ENCODE data around the gene CYTH3.
"Not testable (repeated sequence)": the region's sequence is repeated elsewhere in the genome, so short reads cannot be mapped to it uniquely, and the experiment has no call there.

CYTH3 gene, protein sequence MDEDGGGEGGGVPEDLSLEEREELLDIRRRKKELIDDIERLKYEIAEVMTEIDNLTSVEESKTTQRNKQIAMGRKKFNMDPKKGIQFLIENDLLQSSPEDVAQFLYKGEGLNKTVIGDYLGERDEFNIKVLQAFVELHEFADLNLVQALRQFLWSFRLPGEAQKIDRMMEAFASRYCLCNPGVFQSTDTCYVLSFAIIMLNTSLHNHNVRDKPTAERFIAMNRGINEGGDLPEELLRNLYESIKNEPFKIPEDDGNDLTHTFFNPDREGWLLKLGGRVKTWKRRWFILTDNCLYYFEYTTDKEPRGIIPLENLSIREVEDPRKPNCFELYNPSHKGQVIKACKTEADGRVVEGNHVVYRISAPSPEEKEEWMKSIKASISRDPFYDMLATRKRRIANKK

DNA sequence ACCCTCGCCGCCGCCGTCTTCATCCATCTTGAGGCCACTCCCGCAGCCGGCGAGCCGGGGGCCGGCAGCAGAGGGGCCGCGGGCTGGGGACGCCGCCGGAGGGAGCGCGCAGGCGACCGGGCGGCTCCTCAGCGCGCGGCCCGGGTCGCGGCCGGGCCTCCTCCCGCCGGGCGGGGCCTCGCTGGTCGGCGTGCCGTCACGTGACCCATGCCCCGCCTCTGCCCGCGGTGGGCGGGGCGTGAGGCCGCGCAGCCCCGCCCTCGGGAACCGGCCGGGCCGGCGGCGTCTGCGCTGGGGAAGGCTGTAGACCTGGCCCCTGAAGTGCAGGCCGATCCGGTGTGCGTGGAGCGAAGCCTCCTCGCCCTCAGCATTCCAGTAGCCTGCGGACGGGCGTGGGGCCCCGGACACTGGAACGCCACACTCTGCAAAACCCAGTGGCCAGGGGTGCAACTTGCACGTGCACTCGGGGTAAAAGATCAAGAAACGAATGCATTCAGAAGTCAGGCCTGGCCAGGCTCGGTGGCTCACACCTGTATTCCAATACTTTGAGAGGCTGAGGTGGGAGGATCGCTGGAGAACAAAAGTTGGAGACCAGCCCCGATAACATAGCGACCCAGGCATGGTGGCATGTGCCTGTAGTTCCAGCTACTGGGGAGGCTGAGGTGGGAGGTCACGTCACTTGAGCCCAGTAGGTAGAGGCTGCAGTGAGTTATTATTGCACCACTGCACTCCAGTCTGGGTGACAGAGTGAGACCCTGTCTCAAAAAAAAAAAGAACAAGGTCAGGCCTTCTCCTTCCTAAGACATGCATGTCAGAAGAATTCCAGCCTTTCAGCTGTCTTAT is at the start of gene CYTH3:
TSS of gene CYTH3 (minus strand) at position 144 of the 843 bp plus-strand sequence. CDS start at position 27, 117 bp downstream.
- peak; percentile 58 for DNase-seq (ENCODE audit: low read depth)

DNA sequence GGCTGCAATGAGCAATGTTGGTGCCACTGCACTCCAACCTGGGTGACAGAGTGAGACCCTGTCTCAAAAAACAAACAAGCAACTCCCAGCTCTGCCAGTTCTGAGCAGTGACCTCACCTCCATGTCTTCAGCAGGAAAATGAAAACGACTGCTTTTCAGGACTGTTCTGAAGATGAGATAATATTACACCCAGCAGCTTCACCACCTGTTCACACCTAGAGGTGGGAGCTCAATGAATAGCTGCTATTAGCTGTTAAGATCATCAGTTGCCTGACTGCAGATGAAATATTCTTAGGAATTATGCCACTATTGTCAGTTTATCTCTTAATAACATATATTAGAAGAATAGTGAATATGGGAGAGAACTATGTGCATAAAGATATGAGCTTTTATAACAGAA is 48.4 kb upstream of the CYTH3 start:
- no peak for DNase-seq (ENCODE audit: low read depth)

DNA sequence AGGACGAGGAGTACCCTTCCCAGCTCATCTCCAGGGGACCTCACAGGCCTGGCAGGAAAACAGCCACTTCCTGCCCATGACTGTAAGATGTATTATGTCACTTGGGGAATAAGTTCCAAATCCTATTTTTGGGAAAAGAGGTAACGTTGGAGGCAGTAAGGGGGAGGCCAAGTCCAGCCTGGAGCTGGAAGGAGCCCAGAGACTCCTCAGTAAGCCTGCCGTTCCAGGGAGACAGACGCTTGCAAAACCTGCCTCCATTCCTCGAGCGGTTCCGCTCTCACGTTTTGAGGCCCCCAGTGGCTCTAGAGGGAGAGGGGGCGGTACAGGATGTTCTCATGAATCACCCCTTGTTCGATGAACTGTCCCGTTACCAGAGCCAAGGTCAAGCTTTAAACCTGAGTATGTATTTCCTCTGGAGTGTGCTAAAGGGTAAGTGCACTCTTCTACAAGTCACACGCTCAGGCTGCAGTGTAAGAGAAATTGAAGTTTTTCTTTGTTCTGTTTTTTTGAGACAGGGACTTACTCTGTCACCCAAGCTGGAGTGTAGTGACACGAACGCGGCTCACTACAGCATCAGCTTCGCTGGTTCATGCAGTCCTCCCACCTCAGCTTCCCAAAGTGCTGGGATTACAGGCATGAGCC is 45.5 kb upstream of the CYTH3 start:
- no peak for DNase-seq (ENCODE audit: low read depth)

DNA sequence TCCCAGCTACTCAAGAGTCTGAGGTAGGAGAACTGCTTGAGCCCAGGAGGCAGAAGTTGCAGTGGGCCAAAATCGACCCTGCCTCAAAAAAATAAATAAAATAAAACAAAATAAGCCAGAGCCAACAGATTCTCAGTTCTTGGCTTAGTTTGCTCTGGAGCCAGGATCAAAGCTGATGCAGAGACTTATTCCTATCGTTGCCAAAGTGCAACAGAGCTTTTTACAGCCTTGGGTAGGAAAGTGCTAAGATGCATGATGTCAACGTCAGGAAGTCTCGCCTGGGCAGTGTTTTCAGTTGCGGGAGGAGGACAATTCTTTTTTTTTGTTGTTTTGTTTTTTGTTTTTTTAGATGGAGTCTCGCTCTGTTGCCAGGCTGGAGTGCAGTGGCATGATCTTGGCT is 43.8 kb upstream of the CYTH3 start:
- no peak for DNase-seq (ENCODE audit: low read depth)

- DNase-seq (ENCODE audit: low read depth), result no peak
Observed at GRCh38 chr7:6315746-6316145, 43.3 kb upstream of the CYTH3 start.

GRCh38 chr7:6310271-6310993 is 38.0 kb upstream of the CYTH3 start:
- no peak for DNase-seq (ENCODE audit: low read depth)

DNA sequence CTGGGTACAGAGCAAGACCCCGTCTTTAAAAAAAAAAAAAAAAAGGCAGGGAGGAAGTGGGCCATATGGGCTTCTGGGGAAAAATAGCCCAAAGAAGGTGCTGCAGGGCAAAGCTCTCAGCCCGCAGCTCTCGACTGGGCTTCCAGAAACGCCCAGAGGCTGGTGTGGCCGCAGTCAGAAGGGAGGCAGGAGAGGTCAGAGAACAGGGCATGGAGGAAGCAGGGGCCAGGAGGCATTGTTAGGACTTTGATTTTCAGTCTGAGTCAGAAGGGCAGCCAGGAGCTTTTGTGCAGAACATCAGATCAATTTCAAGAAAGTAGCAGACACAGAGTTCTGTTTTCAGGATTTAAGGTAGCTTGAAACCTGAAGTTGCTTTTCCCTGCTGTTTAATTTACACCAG is 35.3 kb upstream of the CYTH3 start:
- no peak for DNase-seq (ENCODE audit: low read depth)

DNA sequence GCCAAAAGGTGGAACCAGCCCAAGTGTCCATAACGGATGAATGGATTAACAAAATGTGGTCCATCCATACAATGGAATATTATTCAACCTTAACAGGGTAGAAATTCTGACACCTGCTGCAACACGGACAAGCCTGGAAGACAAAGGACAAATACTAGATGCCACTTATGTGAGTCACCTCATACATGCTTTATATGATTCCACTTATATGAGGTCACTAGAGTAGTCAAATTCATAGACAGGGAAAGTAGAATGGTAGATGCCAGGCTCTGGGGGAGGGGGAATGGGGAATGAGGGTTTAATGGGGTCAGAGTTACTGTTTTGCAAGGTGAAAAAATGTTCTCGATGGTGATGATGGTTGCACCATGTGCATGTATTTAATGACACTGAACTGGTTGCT is 34.0 kb upstream of the CYTH3 start:
- no peak for DNase-seq (ENCODE audit: low read depth)

DNA sequence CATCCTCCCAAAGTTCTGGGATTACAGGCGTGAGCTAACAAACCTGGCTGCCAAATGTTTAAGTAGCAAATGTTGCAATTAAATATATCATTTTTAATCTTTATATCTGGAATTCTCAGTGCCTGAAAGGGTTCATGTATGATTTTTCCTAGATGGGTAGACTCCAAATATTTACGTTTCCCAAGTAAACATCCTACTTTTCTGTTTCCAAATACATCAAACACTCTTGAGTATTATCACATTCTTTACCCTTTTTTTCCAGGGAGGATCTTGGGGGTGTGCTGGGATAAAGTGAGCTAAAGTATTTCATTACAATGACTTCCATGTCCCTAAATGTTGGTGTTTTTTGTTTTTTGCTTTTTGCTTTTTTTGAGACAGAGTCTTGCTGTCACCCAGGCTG is 32.9 kb upstream of the CYTH3 start:
- DNase-seq (ENCODE audit: low read depth), result no peak

- not testable (repeated sequence) for DNase-seq (ENCODE audit: low read depth)
Observed at GRCh38 chr7:6301446-6301845, 29.0 kb upstream of the CYTH3 start.

DNA sequence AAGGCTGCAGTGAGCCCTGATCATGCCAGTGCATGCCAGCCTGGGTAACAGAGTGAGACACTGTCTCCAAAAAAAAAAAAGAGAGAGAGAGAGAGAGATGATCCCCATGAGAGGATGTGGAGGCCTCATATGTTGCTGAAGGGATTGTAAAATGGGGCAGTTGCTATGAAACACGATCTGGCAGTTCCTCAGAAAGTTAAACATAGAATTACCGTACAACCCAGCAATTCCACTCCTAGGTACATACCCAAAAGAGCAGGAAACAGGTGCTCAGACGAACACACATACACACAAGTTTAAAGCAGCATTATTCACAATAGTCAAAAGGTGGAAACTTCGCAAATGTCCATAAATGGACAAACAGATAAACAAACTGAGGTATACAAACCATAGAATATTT is 27.4 kb upstream of the CYTH3 start:
- no peak for DNase-seq (ENCODE audit: low read depth)

- no peak for DNase-seq (ENCODE audit: low read depth)
Observed at GRCh38 chr7:6294839-6295238, 22.4 kb upstream of the CYTH3 start.

DNA sequence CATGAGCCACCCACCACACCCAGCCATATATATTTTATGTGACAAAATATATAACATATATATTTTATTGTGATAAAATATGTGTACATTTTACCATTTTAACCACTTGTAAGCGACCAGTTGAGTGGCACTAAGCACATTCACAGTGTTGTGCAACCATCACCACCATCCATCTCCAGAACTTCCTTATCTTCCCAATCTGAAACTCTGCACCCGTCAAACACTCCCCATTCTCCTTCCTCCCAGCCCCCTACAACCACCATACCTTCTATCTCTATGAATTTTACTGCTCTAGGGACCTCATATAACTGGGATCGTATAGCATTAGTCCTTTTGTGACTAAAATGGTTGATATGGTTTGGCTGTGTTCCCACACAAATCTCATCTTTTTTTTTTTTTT is 20.8 kb upstream of the CYTH3 start:
- DNase-seq (ENCODE audit: low read depth), result no peak

- DNase-seq (ENCODE audit: low read depth), result not testable (repeated sequence)
Observed at GRCh38 chr7:6291941-6292340, 19.5 kb upstream of the CYTH3 start.

DNA sequence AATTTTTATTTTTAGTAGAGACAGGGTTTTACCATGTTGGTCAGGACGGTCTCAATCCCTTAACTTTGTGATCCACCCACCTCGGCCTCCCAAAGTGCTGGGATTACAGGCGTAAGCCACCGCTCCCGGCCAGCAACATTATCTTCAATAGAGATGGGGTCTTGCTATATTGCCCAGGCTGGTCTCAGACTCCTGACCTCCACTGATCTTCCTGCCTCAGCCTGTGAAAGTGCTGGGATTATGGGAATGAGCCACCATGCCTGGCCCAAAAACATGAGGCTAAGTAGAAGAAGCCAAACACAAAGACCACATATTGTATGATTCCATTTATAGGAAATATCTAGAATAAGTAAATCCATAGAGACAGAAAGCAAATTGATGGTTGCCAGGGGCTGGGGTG is 19.1 kb upstream of the CYTH3 start:
- DNase-seq (ENCODE audit: low read depth), result no peak

- DNase-seq (ENCODE audit: low read depth), result no peak
Observed at GRCh38 chr7:6290319-6290741, 17.9 kb upstream of the CYTH3 start.

DNA sequence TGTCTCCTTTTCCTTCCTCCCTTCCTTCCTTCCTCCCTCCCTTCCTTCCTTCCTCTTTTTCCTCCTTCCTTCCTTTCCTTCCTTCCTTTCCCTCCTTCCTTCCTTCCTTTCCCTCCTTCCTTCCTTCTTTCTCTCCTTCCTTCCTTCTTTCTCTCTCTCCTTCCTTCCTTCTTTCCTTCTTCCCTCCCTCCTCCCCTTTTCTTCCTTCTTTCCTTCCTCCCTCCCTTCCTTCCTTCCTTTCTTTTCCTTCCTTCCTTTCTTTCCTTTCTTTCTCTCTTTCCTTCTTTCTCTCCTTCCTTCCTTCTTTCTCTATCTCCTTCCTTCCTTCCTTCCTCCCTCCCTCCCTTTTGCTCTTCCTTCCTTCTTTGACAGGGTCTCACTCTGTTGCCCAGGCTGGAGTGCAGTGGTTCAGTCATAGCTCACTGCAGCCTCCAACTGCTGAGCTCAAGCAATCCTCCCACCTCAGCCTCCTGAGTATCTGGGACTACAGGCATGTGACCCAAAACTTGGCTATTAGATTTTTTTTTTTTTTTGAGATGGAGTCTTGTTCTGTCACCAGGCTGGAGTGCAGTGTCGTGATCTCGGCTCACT is 15.9 kb upstream of the CYTH3 start:
- no peak for DNase-seq (ENCODE audit: low read depth)

GRCh38 chr7:6286486-6286885 is 14.1 kb upstream of the CYTH3 start:
- no peak for DNase-seq (ENCODE audit: low read depth)

GRCh38 chr7:6284461-6285360 is 12.3 kb upstream of the CYTH3 start:
- no peak for DNase-seq (ENCODE audit: low read depth)

DNA sequence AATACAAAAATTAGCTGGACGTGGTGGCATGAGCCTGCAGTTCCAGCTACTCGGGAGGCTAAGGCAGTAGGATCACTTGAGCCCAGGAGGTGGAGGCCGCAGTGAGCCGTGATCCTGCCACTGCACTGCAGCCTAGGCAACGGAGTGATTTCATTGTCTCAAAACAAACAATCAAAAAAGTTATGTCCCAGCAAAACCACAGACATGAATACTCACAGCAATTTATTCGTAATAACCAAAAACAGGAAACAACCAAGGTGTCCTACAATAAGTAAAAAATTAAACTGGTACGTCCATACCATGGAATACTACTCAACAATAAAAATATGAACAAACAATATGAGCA is 11.6 kb upstream of the CYTH3 start:
- no peak for DNase-seq (ENCODE audit: low read depth)

Measured in stimulated activated CD4-positive, alpha-beta T cell treated with anti-CD3 and anti-CD28 coated beads, Interleukin-2, amount 100 ng/mL, for 4 hours (primary cell).